Fibroblast of pulmonary artery (primary cell): Measurements from ENCODE around the gene SLC30A3.
A peak's percentile ranks its signal among the peaks of the same experiment; 100 is the strongest.

ENCODE experiments used
- DNase-seq: peaks from one replicate; pipeline ENCODE4 v3.0.0-alpha.2; 2010; ENCODE audit warnings: low read depth
- H3K4me3 ChIP-seq: replicated peaks from 2 replicates; pipeline ENCODE4 v1.5.1; 2011; ENCODE audit warnings: low read depth, mild to moderate bottlenecking, control low read depth, low read length, moderate library complexity
- TF ChIP-seq, protein P1 (sequence below): IDR thresholded peaks from 2 replicates; pipeline ENCODE4 v1.5.1; 2011; ENCODE audit warnings: mild to moderate bottlenecking, control low read depth, low read length, inconsistent platforms; ENCODE audit errors: missing control alignments

Gene SLC30A3

DNA sequence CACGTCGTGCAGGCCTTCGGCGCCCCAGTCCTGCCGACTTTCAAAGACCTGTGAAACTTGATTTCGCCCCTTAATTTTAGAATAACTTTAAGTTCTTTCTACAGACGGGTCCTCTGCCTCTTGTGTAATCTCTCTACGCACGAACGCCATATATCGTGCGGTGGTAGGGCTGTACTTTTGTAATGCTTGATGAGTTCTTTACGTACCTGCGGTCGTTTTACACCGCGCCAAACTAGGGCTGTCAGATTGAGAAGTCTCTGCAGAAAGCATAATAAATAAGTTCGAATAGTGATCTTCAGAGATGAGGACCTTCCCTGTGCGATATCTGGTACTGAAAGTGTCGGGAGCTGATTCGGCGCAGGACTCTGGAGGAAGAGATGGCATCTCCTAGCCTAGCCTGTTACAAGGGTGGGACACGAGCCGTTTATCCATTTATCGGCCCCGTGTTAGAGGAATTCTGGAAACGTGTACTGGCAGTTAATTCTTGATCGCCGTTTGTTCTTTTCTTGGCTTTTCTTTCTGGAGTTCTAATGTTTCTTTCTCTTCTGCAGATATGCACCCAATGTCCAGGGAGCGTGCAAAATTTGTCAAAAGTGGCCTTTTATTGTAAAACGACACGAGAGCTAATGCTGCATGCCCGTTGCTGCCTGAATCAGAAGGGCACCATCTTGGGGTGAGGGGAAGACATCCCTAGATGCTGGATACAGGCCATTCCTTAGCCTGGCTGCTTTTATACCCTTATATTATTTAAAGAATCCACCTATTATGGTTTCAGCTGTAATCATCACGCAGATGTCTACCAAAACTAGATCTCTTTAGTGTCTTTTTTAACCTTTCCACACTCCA lies 50.0 kb downstream of the SLC30A3 start:
- DNase-seq = peak; percentile 74
- TF ChIP-seq, protein P1, sequence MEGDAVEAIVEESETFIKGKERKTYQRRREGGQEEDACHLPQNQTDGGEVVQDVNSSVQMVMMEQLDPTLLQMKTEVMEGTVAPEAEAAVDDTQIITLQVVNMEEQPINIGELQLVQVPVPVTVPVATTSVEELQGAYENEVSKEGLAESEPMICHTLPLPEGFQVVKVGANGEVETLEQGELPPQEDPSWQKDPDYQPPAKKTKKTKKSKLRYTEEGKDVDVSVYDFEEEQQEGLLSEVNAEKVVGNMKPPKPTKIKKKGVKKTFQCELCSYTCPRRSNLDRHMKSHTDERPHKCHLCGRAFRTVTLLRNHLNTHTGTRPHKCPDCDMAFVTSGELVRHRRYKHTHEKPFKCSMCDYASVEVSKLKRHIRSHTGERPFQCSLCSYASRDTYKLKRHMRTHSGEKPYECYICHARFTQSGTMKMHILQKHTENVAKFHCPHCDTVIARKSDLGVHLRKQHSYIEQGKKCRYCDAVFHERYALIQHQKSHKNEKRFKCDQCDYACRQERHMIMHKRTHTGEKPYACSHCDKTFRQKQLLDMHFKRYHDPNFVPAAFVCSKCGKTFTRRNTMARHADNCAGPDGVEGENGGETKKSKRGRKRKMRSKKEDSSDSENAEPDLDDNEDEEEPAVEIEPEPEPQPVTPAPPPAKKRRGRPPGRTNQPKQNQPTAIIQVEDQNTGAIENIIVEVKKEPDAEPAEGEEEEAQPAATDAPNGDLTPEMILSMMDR = no peak
- peak overlapping the region; percentile 86 for H3K4me3 ChIP-seq

DNA sequence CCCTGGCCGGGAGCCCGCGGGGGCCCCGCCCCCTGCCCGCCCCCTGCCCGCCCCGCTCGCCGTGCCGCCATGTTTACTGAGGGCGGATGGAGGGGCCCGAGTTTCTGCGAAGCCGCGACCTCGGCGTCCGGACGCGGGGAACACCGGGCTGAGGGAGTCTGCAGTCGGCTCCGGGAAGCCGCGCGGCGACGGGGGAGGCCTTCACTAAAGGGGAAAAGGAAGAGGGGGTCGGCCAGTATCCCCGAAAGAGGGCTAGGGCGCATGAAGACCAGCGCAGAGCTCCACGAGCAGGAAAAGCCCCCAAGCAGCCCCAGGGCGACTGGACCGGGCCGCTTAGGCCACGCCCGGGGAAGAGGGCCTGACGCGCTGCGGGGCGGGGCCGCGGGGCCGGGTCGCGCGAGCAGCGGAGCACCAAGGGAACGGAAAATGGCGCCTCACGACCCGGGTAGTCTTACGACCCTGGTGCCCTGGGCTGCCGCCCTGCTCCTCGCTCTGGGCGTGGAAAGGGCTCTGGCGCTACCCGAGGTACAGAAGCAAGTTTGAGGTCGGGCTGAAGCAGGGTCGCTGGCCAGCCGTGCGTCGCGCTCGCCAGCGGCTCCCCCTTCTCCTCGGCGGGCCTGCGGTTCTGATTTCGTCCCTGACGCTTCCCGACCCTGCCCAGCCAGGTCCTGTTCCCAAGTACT lies 50.8 kb downstream of the SLC30A3 start, which contains the start of the genes ATRAID and SLC5A6:
TSS of gene ATRAID (plus strand) at position 99 of the 683 bp plus-strand sequence. CDS start at position 427, 328 bp downstream.
TSS of gene SLC5A6 (minus strand) at position 326 of the 683 bp plus-strand sequence. CDS start 4,618 bp downstream, outside the sequence.
- TF ChIP-seq, protein P1 = no peak
- peak; percentile 86 for DNase-seq
- H3K4me3 ChIP-seq = peak within 1 kb of the TSS; percentile 86

DNA sequence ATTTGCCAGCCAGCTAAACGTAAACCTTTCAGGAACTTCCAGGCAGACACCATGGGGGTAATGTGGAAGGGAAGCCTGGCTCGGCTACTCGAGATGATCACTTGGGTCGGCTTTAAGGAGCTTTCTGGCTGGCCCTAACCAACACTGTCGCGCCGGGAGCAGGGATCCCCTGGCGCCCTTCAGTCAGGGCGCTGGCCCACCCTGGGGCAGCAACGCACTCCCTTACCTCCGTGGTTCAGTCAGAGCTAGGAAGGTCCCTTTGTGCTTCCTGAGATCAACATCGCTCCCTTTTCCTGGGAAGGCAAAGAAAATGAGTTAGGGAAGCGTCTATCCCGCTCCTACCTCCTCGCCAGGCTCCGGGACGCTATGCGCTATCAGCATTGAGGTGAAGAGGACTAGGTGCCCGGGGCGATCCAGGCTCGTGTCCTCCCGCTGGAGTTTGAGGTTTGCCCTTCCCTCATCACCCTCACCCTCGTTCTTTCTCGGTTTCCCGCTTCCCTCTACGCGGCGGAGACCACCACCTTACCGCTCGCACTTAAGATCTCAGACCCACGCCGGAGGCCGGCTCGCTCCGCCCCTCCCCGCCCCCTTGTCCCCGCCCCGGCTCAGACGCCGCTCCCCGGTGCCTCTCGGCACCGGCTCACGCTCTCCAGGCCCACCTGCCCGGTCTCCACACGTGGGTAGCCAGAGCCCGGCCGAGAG lies 51.5 kb downstream of the SLC30A3 start:
- TF ChIP-seq, protein P1 = no peak
- H3K4me3 ChIP-seq = peak overlapping the region; percentile 86
- DNase-seq = no peak

DNA sequence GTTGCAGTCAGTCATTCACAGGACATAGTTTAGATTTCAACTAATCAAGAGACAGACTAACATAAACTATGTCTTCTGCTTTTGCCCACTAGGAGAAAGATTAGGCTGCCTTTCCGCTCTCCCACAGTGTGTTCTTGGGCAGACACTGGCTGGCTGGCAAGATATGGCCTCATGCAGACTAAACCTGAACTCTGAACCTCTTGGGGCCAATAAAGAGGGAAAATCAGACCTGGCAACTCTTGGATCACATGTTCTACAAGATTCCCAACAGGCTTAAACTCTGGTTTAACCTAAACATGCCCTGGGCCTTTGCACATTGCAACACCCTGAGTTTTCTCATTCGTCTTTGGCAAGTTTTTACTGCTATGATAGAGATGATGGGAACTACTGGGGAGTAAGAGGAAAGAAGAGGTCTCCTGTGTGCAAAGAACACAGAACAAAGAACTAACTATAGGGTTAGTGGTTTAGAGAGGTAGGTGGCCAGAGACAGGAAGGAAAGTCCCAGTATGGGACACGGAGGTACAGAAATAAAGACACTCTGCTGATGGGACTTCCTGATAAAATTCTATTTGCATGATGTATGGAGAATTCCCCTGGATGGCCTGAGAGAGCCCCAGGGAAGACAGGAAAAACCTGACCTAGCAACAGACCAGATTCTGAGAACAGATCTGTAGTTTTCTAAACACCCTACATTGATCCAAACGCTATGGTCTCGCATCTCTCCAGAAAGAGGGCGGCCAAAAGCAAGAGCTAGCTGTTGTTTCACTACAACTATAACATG lies 53.0 kb downstream of the SLC30A3 start:
- no peak overlapping the region for H3K4me3 ChIP-seq
- DNase-seq = peak; percentile 5
- TF ChIP-seq, protein P1 = no peak

DNA sequence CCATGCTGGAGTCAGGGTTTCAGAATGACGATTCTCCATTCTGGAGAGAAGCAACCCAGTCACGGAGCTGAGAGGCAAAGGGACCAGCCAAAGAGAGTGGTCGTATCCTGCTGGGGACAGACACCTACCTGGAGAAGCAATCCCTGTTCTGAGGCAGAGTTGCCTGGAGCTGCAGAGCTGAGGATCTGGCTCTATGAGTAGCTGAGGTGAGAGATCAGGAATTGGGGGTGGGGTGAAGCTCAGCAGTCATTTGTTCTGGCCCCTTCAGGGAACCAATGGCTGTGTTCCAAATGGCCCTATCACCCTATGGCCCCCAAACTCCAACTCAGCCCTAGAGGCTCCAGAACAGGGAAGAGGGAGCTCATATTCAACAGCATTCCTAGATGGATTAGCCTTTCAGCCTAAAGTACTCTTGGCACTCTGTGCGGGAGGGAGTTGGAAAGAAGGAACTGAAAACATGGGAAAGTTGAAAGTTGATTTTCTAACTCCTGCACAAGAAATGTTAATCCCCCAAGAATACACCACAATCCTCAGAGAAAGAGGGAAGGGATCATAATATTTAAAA lies 54.3 kb downstream of the SLC30A3 start:
- no peak for DNase-seq
- TF ChIP-seq, protein P1 = no peak
- no peak overlapping the region for H3K4me3 ChIP-seq

DNA sequence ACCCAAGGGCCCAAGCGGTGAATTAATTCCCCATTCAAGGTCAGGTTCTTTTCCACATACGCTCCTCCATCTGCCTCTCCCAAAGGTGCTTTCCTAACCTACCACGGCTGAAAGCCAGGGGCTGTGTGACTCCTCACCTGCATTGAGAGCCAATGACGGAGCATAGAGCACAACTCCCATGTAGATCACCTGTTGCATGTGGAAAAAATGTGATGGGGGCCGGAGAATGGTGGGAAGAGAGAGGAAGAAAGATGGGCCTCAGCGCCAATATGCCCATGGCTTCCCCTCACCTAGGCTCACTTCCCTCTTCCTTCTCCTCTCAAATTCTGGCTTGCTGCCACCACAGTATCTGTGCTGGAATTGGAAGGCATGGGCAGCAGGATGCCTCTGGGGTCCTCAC lies 56.5 kb downstream of the SLC30A3 start:
- no peak for DNase-seq
- no peak overlapping the region for H3K4me3 ChIP-seq
- TF ChIP-seq, protein P1 = no peak
